ENCODE measurements around the gene ZNF441. TPM values are rescaled to one million over a fixed set of nuclear protein-coding genes. Genes with fewer than 3 reads are reported as not detected.

The ZNF441 gene
- total and polyA plus RNA-seq, 10 of the 15 experiments (the other 5 are each of a cell fraction or from before 2014, with no cell fraction given): 1.0 to 9.4 (median 4.3) TPM

GRCh38 chr19:11814700-11815035 lies 47.9 kb downstream of the ZNF441 start (continued):
- TF ChIP-seq MYB (IDR thresholded peaks at IDR 0.05; ENCODE audit: borderline replicate concordance, low read depth, low read length) (no peak), EZH2 (IDR thresholded peaks at IDR 0.05; ENCODE audit: borderline replicate concordance, control insufficient read depth, low read depth, low read length) (no peak), NFYA (IDR thresholded peaks at IDR 0.05; ENCODE audit: borderline replicate concordance, low read depth, low read length) (no peak), PRDM15 (CRISPR knock-in tag; IDR thresholded peaks at IDR 0.05) (no peak), CREB1 (IDR thresholded peaks at IDR 0.05; ENCODE audit: low read depth) (no peak)

- BruUV-seq (replicated peaks): no TSS peak
- no peaks in the 10 kb centered on the region for H3K27me3 ChIP-seq (replicated peaks in 1 of 2; ENCODE audit: control insufficient read depth in 2 of 2, insufficient read depth in 2 of 2, low read length in 1 of 2)
- TF ChIP-seq GABPA (IDR thresholded peaks at IDR 0.05; ENCODE audit: low read depth) (no peak), RELA (IDR thresholded peaks at IDR 0.05; ENCODE audit: borderline replicate concordance, partially characterized antibody) (no peak), IRF5 (IDR thresholded peaks at IDR 0.05; ENCODE audit: borderline replicate concordance) (no peak), CHD1 (IDR thresholded peaks at IDR 0.05; ENCODE audit: low read depth, low read length) (no peak), CBX3 (IDR thresholded peaks at IDR 0.05; ENCODE audit: borderline replicate concordance, low read depth) (no peak), USF1 (IDR thresholded peaks at IDR 0.05; ENCODE audit: borderline replicate concordance, extremely low read length, insufficient read depth, low read depth, low read length) (no peak)
These were observed 54.8 kb downstream of the ZNF441 start for GRCh38 chr19:11821474-11822109.

More at GRCh38 chr19:11821474-11822109, 54.8 kb downstream of the ZNF441 start:
- Histone ChIP-seq H3K36me3 (ENCODE audit: control insufficient read depth in 2 of 2, insufficient read depth in 2 of 2, low read length in 1 of 2) (no peaks in the 10 kb centered on the region; a peak in 1 of 4 replicates), H3K79me2 (ENCODE audit: control insufficient read depth, insufficient read depth, low read length) (no peaks in the 10 kb centered on the region), H2AFZ (ENCODE audit: control insufficient read depth, low read depth, low read length) (no peak overlapping the region), H3K27ac (ENCODE audit: control insufficient read depth, insufficient read depth) (no peak overlapping the region), H3K4me2 (ENCODE audit: control insufficient read depth, insufficient read depth) (no peak overlapping the region), H3K4me1 (ENCODE audit: control insufficient read depth, insufficient read depth, low read length) (no peaks in the 10 kb centered on the region), H3K4me3 (no peak overlapping the region), H3K9ac (ENCODE audit: control insufficient read depth, insufficient read depth, low read length) (no peak overlapping the region), H4K20me1 (ENCODE audit: control insufficient read depth, insufficient read depth) (no peaks in the 10 kb centered on the region), H3K9me3 (replicated peaks; ENCODE audit: control insufficient read depth, insufficient read depth, low read length) (peaks cover 1% of the 10 kb centered on the region; the same call in 2 of the 3 replicates)
- 98% methylated on average over 5 of the region's 5 CpGs for WGBS (ENCODE audit: insufficient coverage, insufficient replicate concordance, low lambda C conversion rate, missing lambda C conversion rate)
- CTCF ChIA-PET: no interaction called here
- FAIRE-seq (no peak), ATAC-seq (no peak), DNase-seq (ENCODE audit: low read depth, low spot score) (no peak)
- intact Hi-C loops (cut with micrococcal nuclease; ENCODE audit: unreplicated experiment): no loop called here
- POLR2A ChIA-PET: no interaction called here
- in situ Hi-C loops (cut with MboI): no loop called here
- RAD21 ChIA-PET (ENCODE audit: unreplicated experiment): no interaction called here
- SMC1A ChIA-PET (ENCODE audit: uncharacterized antibody, unreplicated experiment): no interaction called here
